GM12865 (cell line): ENCODE results near the gene TMPRSS2.

Experiments used
- DNase-seq: peaks from one replicate; pipeline ENCODE4 v3.0.0; 2010; ENCODE audit warnings: low read depth
- H3K4me3 ChIP-seq: 2 replicates; pipeline ENCODE4 v1.5.1; 2011; ENCODE audit warnings: mild to moderate bottlenecking, low read depth, low read length, control low read depth
- CTCF ChIP-seq: IDR thresholded peaks from 2 replicates; pipeline ENCODE4 v1.5.1; 2011; ENCODE audit warnings: low read length, control low read depth, low read depth, inconsistent platforms; ENCODE audit not compliant: insufficient read depth; ENCODE audit errors: missing control alignments

Gene TMPRSS2

GRCh38 chr21:41483973-41484372 lies 24.0 kb downstream of the TMPRSS2 start:
- DNase-seq, result no peak
- no peak for TF ChIP-seq CTCF
- H3K4me3 ChIP-seq, result no peak overlapping the region

- TF ChIP-seq CTCF, result no peak
- no peak overlapping the region for H3K4me3 ChIP-seq
- DNase-seq, result peak; percentile 53
Observed at GRCh38 chr21:41483415-41483814, 24.5 kb downstream of the TMPRSS2 start.

- no peak for TF ChIP-seq CTCF
- no peak overlapping the region for H3K4me3 ChIP-seq
- peak; percentile 10 for DNase-seq
Observed at GRCh38 chr21:41482980-41483379, 25.0 kb downstream of the TMPRSS2 start.

- no peak for DNase-seq
- no peak overlapping the region for H3K4me3 ChIP-seq
- TF ChIP-seq CTCF, result no peak
Observed at GRCh38 chr21:41482301-41482700, 25.7 kb downstream of the TMPRSS2 start.

- no peak overlapping the region for H3K4me3 ChIP-seq
- TF ChIP-seq CTCF, result no peak
- DNase-seq, result no peak
Observed at GRCh38 chr21:41481191-41481590, 26.8 kb downstream of the TMPRSS2 start.

- no peak for TF ChIP-seq CTCF
- no peak for DNase-seq
- H3K4me3 ChIP-seq, result no peak overlapping the region
Observed at GRCh38 chr21:41480086-41480690, 27.8 kb downstream of the TMPRSS2 start.

GRCh38 chr21:41479686-41480085 lies 28.3 kb downstream of the TMPRSS2 start:
- no peak for DNase-seq
- TF ChIP-seq CTCF, result no peak
- H3K4me3 ChIP-seq, result no peak overlapping the region
